Ishikawa (cell line): Measurements from ENCODE around the gene NTF3.

ENCODE experiments used
- CREB1 ChIP-seq: IDR thresholded peaks from 2 replicates; pipeline ENCODE4 v1.6.1; 2012; ENCODE audit warnings: low read depth
- NFIC ChIP-seq: IDR thresholded peaks from 2 replicates; pipeline ENCODE4 v1.6.1; 2012

- TF ChIP-seq NFIC (no peak), CREB1 (no peak)
Observed at GRCh38 chr12:5488626-5488955, 56.7 kb downstream of the NTF3 start.
